SH-SY5Y (cell line): Measurements from ENCODE around the gene FBP2.

Experiments used
- GATA2 ChIP-seq: IDR thresholded peaks from 2 replicates; pipeline ENCODE4 v1.6.1; 2011; ENCODE audit warnings: mild to moderate bottlenecking, low read depth, low read length
- GATA3 ChIP-seq: IDR thresholded peaks from 2 replicates; pipeline ENCODE4 v1.6.1; 2011; ENCODE audit warnings: low read depth, mild to moderate bottlenecking, low read length, moderate library complexity

GRCh38 chr9:94613003-94613402, 19.4 kb upstream of the FBP2 start:
- no peak for TF ChIP-seq GATA2
- no peak for TF ChIP-seq GATA3
